NCI-H524 treated with DMSO at 0.1 percent for 48 hours (cell line): ENCODE results near the gene DRAXIN.

Experiments used
- DNase-seq: peaks from one replicate; lab custom pipeline; 2025; lab: John Stamatoyannopoulos, UW

DRAXIN gene

GRCh38 chr1:11688506-11688905 is 3.0 kb upstream of the DRAXIN start:
- DNase-seq, result no peak

GRCh38 chr1:11690397-11691301 is 861 bp upstream of the DRAXIN start:
- DNase-seq, result no peak

- no peak for DNase-seq
These were observed 610 bp downstream of the DRAXIN start for GRCh38 chr1:11691928-11692711.

- no peak for DNase-seq
These were observed 1.6 kb downstream of the DRAXIN start for GRCh38 chr1:11693024-11693590.

- no peak for DNase-seq
These were observed 2.4 kb downstream of the DRAXIN start for GRCh38 chr1:11693917-11694316.

GRCh38 chr1:11695861-11696260 is 4.4 kb downstream of the DRAXIN start:
- no peak for DNase-seq

GRCh38 chr1:11697188-11697892 is 5.8 kb downstream of the DRAXIN start:
- no peak for DNase-seq

- no peak for DNase-seq
These were observed 6.3 kb downstream of the DRAXIN start for GRCh38 chr1:11697893-11698210.

GRCh38 chr1:11700601-11701467 is 9.3 kb downstream of the DRAXIN start:
- peak; percentile 73 for DNase-seq

- DNase-seq, result no peak
These were observed 10.0 kb downstream of the DRAXIN start for GRCh38 chr1:11701551-11701961.

GRCh38 chr1:11701981-11702803 is 10.7 kb downstream of the DRAXIN start:
- DNase-seq, result no peak

GRCh38 chr1:11703357-11704193 is 12.1 kb downstream of the DRAXIN start:
- no peak for DNase-seq

- DNase-seq, result no peak
These were observed 12.7 kb downstream of the DRAXIN start for GRCh38 chr1:11704194-11704529.

GRCh38 chr1:11704691-11705475 is 13.4 kb downstream of the DRAXIN start:
- no peak for DNase-seq

GRCh38 chr1:11705596-11705995 is 14.1 kb downstream of the DRAXIN start:
- no peak for DNase-seq

GRCh38 chr1:11706292-11706691 is 14.8 kb downstream of the DRAXIN start:
- DNase-seq, result no peak

GRCh38 chr1:11707621-11708276 is 16.2 kb downstream of the DRAXIN start:
- DNase-seq, result peak; percentile 39
